Daoy (cell line): ENCODE measurements around the gene SIAH1. TPM values are rescaled to one million over a fixed set of nuclear protein-coding genes. Genes with fewer than 3 reads are reported as not detected.
"Not testable (repeated sequence)": the region's sequence is repeated elsewhere in the genome, so short reads cannot be mapped to it uniquely, and the experiment has no call there.

ENCODE experiments used
- DNase-seq: peaks from one replicate; pipeline ENCODE4 v3.0.0-alpha.2; 2015; ENCODE audit warnings: low read depth
- total RNA-seq: library from RNA; depleted of rRNA; stranded (reverse); fragments of >200 nt; shearing (Covaris generic); gene quantifications from 2 replicates; pipeline ENCODE4 v1.2.3, GENCODE V29; 2014

SIAH1 gene
- total RNA-seq, 1 experiment from 2014 or later: 20.2 TPM

GRCh38 chr16:48393485-48394354 lies 8.5 kb upstream of the SIAH1 start:
- no peak for DNase-seq

- DNase-seq: no peak
Measured at GRCh38 chr16:48392407-48392806, 7.2 kb upstream of the SIAH1 start.

GRCh38 chr16:48386559-48387312 lies 1.5 kb upstream of the SIAH1 start:
- no peak for DNase-seq

- peak; percentile 42 for DNase-seq
Measured at GRCh38 chr16:48384520-48385252, 527 bp downstream of the SIAH1 start.

- DNase-seq: no peak
Measured at GRCh38 chr16:48383877-48384519, 1.2 kb downstream of the SIAH1 start.

- DNase-seq: no peak
Measured at GRCh38 chr16:48383009-48383876, 2.0 kb downstream of the SIAH1 start.

- DNase-seq: no peak
Measured at GRCh38 chr16:48382131-48382530, 3.1 kb downstream of the SIAH1 start.

GRCh38 chr16:48381201-48381600 lies 4.0 kb downstream of the SIAH1 start:
- DNase-seq: no peak

GRCh38 chr16:48378836-48379235 lies 6.4 kb downstream of the SIAH1 start:
- DNase-seq: no peak

GRCh38 chr16:48378276-48378675 lies 6.9 kb downstream of the SIAH1 start:
- no peak for DNase-seq

- DNase-seq: not testable (repeated sequence)
Measured at GRCh38 chr16:48377301-48377700, 7.9 kb downstream of the SIAH1 start.

GRCh38 chr16:48374255-48374654 lies 11.0 kb downstream of the SIAH1 start:
- no peak for DNase-seq

- DNase-seq: no peak
Measured at GRCh38 chr16:48373258-48374029, 11.8 kb downstream of the SIAH1 start.

- no peak for DNase-seq
Measured at GRCh38 chr16:48372744-48373143, 12.5 kb downstream of the SIAH1 start.

- no peak for DNase-seq
Measured at GRCh38 chr16:48371393-48371780, 13.8 kb downstream of the SIAH1 start.

- DNase-seq: not testable (repeated sequence)
Measured at GRCh38 chr16:48370668-48371392, 14.4 kb downstream of the SIAH1 start.

GRCh38 chr16:48370229-48370628 lies 15.0 kb downstream of the SIAH1 start:
- no peak for DNase-seq

GRCh38 chr16:48369765-48370164 lies 15.4 kb downstream of the SIAH1 start:
- no peak for DNase-seq

- no peak for DNase-seq
Measured at GRCh38 chr16:48367441-48368049, 17.7 kb downstream of the SIAH1 start.
